Trophoblast cell (in vitro differentiated cells and primary cell): Measurements from ENCODE around the gene TAGLN3.
A peak's percentile ranks its signal among the peaks of the same experiment; 100 is the strongest.
"Not testable (repeated sequence)": the region's sequence is repeated elsewhere in the genome, so short reads cannot be mapped to it uniquely, and the experiment has no call there.

Experiments used
- DNase-seq, 2 donors: peaks; one replicate each; pipeline ENCODE4 v3.0.0-alpha.2; 2016
- H2AFZ ChIP-seq: 2 replicates; pipeline ENCODE4 v1.6.1; 2013; ENCODE audit warnings: low read length, moderate library complexity, mild to moderate bottlenecking; ENCODE audit not compliant: insufficient read depth, poor library complexity
- H2AK5ac ChIP-seq: 2 replicates; pipeline ENCODE4 v1.6.1; 2013; ENCODE audit warnings: mild to moderate bottlenecking, low read length
- H2BK120ac ChIP-seq: 2 replicates; pipeline ENCODE4 v1.6.1; 2013; ENCODE audit warnings: low read length, mild to moderate bottlenecking, moderate library complexity; ENCODE audit not compliant: insufficient read depth, poor library complexity
- H2BK12ac ChIP-seq: 2 replicates; pipeline ENCODE4 v1.6.1; 2013; ENCODE audit warnings: mild to moderate bottlenecking, low read length, moderate library complexity
- H2BK5ac ChIP-seq: 2 replicates; pipeline ENCODE4 v1.6.1; 2013; ENCODE audit warnings: low read length, low read depth, moderate library complexity, mild to moderate bottlenecking; ENCODE audit not compliant: poor library complexity
- H3K14ac ChIP-seq: 2 replicates; pipeline ENCODE4 v1.6.1; 2013; ENCODE audit warnings: mild to moderate bottlenecking, low read length
- H3K18ac ChIP-seq: 2 replicates; pipeline ENCODE4 v1.6.1; 2013; ENCODE audit warnings: mild to moderate bottlenecking, low read length
- H3K23ac ChIP-seq: 2 replicates; pipeline ENCODE4 v1.6.1; 2013; ENCODE audit warnings: low read length
- H3K27ac ChIP-seq: 2 replicates; pipeline ENCODE4 v1.5.1; 2013; ENCODE audit warnings: low read depth, mild to moderate bottlenecking, inconsistent platforms, low read length, moderate library complexity
- H3K27me3 ChIP-seq: 2 replicates; pipeline ENCODE4 v1.6.1; 2013; ENCODE audit warnings: inconsistent platforms, mild to moderate bottlenecking, low read length, moderate library complexity; ENCODE audit not compliant: insufficient read depth
- H3K36me3 ChIP-seq, 2 experiments: 1 replicate in 1 of 2; 2 replicates in 1 of 2; pipeline ENCODE4 v1.6.1; 2013; ENCODE audit warnings: low read length in 2 of 2, mild to moderate bottlenecking in 2 of 2, moderate library complexity in 1 of 2; ENCODE audit not compliant: insufficient read depth in 2 of 2, control insufficient read depth in 1 of 2
- H3K4ac ChIP-seq: 2 replicates; pipeline ENCODE4 v1.6.1; 2013; ENCODE audit warnings: low read depth, mild to moderate bottlenecking, low read length, moderate library complexity
- H3K4me1 ChIP-seq, 2 experiments: 1 replicate in 1 of 2; 2 replicates in 1 of 2; pipeline ENCODE4 v1.6.1; 2013; ENCODE audit warnings: low read length in 2 of 2, mild to moderate bottlenecking in 2 of 2, moderate library complexity in 1 of 2; ENCODE audit not compliant: insufficient read depth in 2 of 2, control insufficient read depth in 1 of 2
- H3K4me2 ChIP-seq: 2 replicates; pipeline ENCODE4 v1.6.1; 2013; ENCODE audit warnings: inconsistent platforms, mild to moderate bottlenecking, low read length, moderate library complexity
- H3K4me3 ChIP-seq: 2 replicates; pipeline ENCODE4 v1.5.1; 2013; ENCODE audit warnings: mild to moderate bottlenecking, low read depth, low read length, inconsistent platforms
- H3K79me1 ChIP-seq: one replicate; pipeline ENCODE4 v1.6.1; 2013; ENCODE audit warnings: low read length
- H3K79me2 ChIP-seq: 2 replicates; pipeline ENCODE4 v1.6.1; 2013; ENCODE audit warnings: low read length, mild to moderate bottlenecking; ENCODE audit not compliant: control insufficient read depth, insufficient read depth, poor library complexity
- H3K9ac ChIP-seq: 2 replicates; pipeline ENCODE4 v1.6.1; 2013; ENCODE audit warnings: mild to moderate bottlenecking, low read length
- H3K9me3 ChIP-seq: 2 replicates; pipeline ENCODE4 v1.6.1; 2013; ENCODE audit warnings: low read depth, mild to moderate bottlenecking, control low read depth, inconsistent platforms, low read length; ENCODE audit not compliant: insufficient read depth
- H4K12ac ChIP-seq: 2 replicates; pipeline ENCODE4 v1.6.1; 2013; ENCODE audit warnings: low read depth, mild to moderate bottlenecking, low read length, moderate library complexity
- H4K8ac ChIP-seq: 2 replicates; pipeline ENCODE4 v1.6.1; 2013; ENCODE audit warnings: low read depth, mild to moderate bottlenecking, low read length, moderate library complexity
- H4K91ac ChIP-seq: one replicate; pipeline ENCODE4 v1.6.1; 2013; ENCODE audit warnings: low read depth, mild to moderate bottlenecking, low read length, moderate library complexity
- WGBS: extraction: QIAGEN DNeasy Blood & Tissue Kit; methylation state at CpG from one replicate; pipeline ENCODE4 v1.1.7; 2013; ENCODE audit warnings: missing lambda C conversion rate; ENCODE audit not compliant: insufficient read length, insufficient coverage; ENCODE audit errors: extremely low coverage; 5-methylcytosine and 5-hydroxymethylcytosine counted together

The TAGLN3 gene

DNA sequence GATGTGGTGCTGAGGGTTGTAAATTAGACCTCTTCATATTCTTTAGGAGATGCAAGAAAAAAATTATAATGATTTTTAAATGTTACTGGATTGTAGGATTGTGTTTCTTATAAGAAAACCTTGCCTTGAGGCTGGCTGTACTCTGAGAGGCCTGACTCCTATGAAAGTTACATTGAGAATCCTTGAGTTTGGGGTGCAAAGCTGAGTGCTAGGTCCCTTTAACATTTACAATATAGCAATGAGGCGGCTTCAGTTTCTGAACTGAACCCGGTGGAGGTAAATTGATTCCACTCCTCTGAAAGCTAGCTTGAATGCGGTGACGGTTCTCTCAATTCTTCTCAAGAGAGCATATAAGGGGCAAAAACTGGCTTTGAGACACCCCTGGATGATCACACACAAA lies 35.7 kb downstream of the TAGLN3 start, which contains the start of gene TMPRSS7:
Gene TMPRSS7 (plus strand): TSS at position 301 of the 400 bp plus-strand sequence. CDS start 110 bp downstream, outside the sequence.
- no peak within 1 kb of the TSS for H2AFZ ChIP-seq
- H2BK5ac ChIP-seq, result no peak within 1 kb of the TSS
- DNase-seq, result no peak
- H2AK5ac ChIP-seq, result no peak within 1 kb of the TSS
- no peak within 1 kb of the TSS for H3K4me2 ChIP-seq
- no CpG with 5 or more reads among the region's 4 CpGs for WGBS
- H2BK120ac ChIP-seq, result no peak within 1 kb of the TSS
- H3K79me2 ChIP-seq, result no peaks in the 10 kb centered on the region
- no peak within 1 kb of the TSS for H4K91ac ChIP-seq
- H3K4ac ChIP-seq, result no peak within 1 kb of the TSS
- no peak within 1 kb of the TSS for H4K8ac ChIP-seq
- H3K4me1 ChIP-seq, result no peaks in the 10 kb centered on the region
- no peak within 1 kb of the TSS for H3K27ac ChIP-seq
- H3K36me3 ChIP-seq, result no peaks in the 10 kb centered on the region
- no peak within 1 kb of the TSS for H3K23ac ChIP-seq
- H3K9ac ChIP-seq, result no peak within 1 kb of the TSS
- no peak within 1 kb of the TSS for H4K12ac ChIP-seq
- no peaks in the 10 kb centered on the region for H3K9me3 ChIP-seq
- no peak within 1 kb of the TSS for H3K4me3 ChIP-seq
- no peaks in the 10 kb centered on the region for H3K79me1 ChIP-seq
- no peaks in the 10 kb centered on the region for H3K27me3 ChIP-seq
- no peak within 1 kb of the TSS for H2BK12ac ChIP-seq
- H3K18ac ChIP-seq, result no peak within 1 kb of the TSS
- no peak within 1 kb of the TSS for H3K14ac ChIP-seq

DNA sequence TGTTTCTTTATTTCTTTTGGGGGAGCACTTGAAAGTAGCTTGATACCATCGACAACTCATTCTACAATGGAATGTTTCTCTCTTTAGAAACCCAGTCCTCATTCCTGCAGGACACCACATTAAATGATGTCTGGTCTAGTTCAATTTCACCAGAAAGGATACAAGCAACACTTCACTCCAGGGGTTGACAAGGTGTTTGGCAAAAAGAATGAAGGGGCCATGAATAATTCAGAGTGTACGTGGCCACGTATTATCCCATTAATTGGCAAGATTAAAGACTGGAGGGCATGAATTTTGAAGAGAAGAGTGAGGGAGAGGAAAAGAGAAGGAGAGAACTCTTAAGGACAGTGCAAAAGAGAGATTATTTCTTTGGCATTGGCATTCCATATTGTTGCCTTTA lies 36.5 kb downstream of the TAGLN3 start:
- no peak for DNase-seq
- Histone ChIP-seq H3K14ac (no peak overlapping the region), H4K91ac (no peak overlapping the region), H2BK5ac (no peak overlapping the region), H2BK120ac (no peak overlapping the region), H3K4me1 (no peaks in the 10 kb centered on the region), H3K27ac (no peak overlapping the region), H3K18ac (no peak overlapping the region), H3K4ac (no peak overlapping the region), H3K27me3 (no peaks in the 10 kb centered on the region), H3K4me3 (no peak overlapping the region), H3K79me1 (no peaks in the 10 kb centered on the region), H3K4me2 (no peak overlapping the region), H3K9ac (no peak overlapping the region), H2BK12ac (no peak overlapping the region), H3K23ac (no peak overlapping the region), H3K9me3 (no peaks in the 10 kb centered on the region), H3K79me2 (no peaks in the 10 kb centered on the region), H2AFZ (no peak overlapping the region), H4K8ac (no peak overlapping the region), H3K36me3 (no peaks in the 10 kb centered on the region), H2AK5ac (no peak overlapping the region), H4K12ac (no peak overlapping the region)
- WGBS, result no CpG with 5 or more reads among the region's 3 CpGs

DNA sequence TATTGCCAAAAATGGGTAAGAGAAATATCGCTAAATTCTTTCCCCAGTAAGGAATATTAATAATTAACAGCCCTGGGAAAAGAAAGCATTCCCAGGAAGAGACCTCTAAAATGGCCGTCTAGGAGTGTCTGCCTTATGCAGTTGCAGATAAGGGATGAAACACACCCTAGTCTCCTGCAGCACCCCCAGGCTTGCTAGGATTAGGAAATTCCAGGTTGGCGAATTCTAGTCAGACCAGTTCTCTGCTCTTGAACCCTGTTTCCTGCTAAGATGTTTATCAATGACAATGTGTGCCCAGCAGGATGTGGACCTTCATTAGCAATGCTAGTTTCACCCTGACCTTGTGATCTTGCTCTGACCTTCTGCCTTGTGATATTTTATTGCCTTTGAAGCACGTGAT lies 38.5 kb downstream of the TAGLN3 start:
- H3K27ac ChIP-seq, DNase-seq, H3K79me2 ChIP-seq, H2BK12ac ChIP-seq, H3K4ac ChIP-seq, H2AFZ ChIP-seq, H3K4me3 ChIP-seq, H3K9ac ChIP-seq, H3K18ac ChIP-seq, H4K8ac ChIP-seq, H3K9me3 ChIP-seq, H3K23ac ChIP-seq, H2BK120ac ChIP-seq, H3K14ac ChIP-seq, H2BK5ac ChIP-seq, H3K36me3 ChIP-seq, H3K4me1 ChIP-seq, H4K12ac ChIP-seq, H3K79me1 ChIP-seq, H3K27me3 ChIP-seq, H2AK5ac ChIP-seq, H4K91ac ChIP-seq, H3K4me2 ChIP-seq: not testable (repeated sequence)
- WGBS, result no CpG with 5 or more reads among the region's 4 CpGs

DNA sequence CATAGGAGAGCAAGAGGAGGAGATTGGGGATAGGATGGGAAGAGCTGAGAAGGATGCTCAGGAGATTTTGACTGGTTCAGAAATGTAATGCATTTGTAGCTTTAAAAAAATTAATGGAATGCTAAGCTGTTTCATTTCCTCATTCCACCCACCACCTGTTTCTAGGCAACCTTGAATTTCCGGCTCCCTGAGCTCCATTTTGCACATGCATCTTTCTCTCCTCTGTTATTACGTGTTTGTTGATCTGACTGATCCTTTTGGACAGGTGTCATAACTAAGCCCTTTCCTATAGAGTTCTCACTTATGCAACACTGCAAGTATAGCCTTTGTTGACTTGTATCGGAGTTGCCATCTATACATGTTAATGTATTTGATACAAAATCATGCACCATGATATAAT lies 40.1 kb downstream of the TAGLN3 start:
- Histone ChIP-seq H4K91ac (no peak overlapping the region), H3K4me1 (no peaks in the 10 kb centered on the region), H2BK120ac (no peak overlapping the region), H3K4me3 (no peak overlapping the region), H4K8ac (no peak overlapping the region), H3K27me3 (no peaks in the 10 kb centered on the region), H3K4ac (no peak overlapping the region), H3K4me2 (no peak overlapping the region), H3K18ac (no peak overlapping the region), H2BK12ac (no peak overlapping the region), H3K79me2 (no peaks in the 10 kb centered on the region), H4K12ac (no peak overlapping the region), H3K9me3 (no peaks in the 10 kb centered on the region), H2BK5ac (no peak overlapping the region), H3K9ac (no peak overlapping the region), H3K23ac (no peak overlapping the region), H2AK5ac (no peak overlapping the region), H2AFZ (no peak overlapping the region), H3K14ac (no peak overlapping the region), H3K36me3 (no peaks in the 10 kb centered on the region), H3K27ac (no peak overlapping the region), H3K79me1 (no peaks in the 10 kb centered on the region)
- peak in 1 of 2 donors; percentile 52 for DNase-seq
- no CpG with 5 or more reads among the region's 3 CpGs for whole genome bisulfite sequencing
